Measurements from ENCODE around the gene MSRB2.
"Not testable (repeated sequence)": the region's sequence is repeated elsewhere in the genome, so short reads cannot be mapped to it uniquely, and the experiment has no call there.

Gene MSRB2

GRCh38 chr10:23070092-23070912 lies 25.1 kb upstream of the MSRB2 start:
- not testable (repeated sequence) for DNase-seq

- no peak for DNase-seq
Observed at GRCh38 chr10:23070913-23071218, 24.5 kb upstream of the MSRB2 start.

- not testable (repeated sequence) for DNase-seq
Observed at GRCh38 chr10:23072593-23072992, 22.8 kb upstream of the MSRB2 start.

- no peak for DNase-seq
Observed at GRCh38 chr10:23073527-23073926, 21.9 kb upstream of the MSRB2 start.

- no peak for DNase-seq
Observed at GRCh38 chr10:23075672-23076071, 19.7 kb upstream of the MSRB2 start.

DNA sequence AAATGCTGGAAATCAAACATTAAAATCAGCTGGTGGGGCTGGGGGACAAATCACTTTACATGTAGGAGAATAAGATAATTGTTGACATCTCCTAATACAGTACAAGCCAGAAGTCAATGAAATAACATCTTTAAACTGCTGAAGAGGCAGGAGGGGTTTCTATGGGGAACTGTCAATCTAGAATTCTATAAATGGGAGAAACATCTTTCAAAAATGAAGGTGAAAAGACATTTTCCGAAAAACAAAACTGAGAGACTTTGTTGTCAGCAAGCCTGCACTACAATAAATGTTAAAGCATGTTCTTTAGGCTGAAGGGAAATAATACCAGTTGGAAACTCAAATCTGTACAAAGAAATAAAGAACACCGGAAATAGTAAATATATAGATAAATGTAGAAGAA lies 17.3 kb upstream of the MSRB2 start:
- no peak for DNase-seq

- no peak for DNase-seq
Observed at GRCh38 chr10:23079700-23080099, 15.7 kb upstream of the MSRB2 start.

DNA sequence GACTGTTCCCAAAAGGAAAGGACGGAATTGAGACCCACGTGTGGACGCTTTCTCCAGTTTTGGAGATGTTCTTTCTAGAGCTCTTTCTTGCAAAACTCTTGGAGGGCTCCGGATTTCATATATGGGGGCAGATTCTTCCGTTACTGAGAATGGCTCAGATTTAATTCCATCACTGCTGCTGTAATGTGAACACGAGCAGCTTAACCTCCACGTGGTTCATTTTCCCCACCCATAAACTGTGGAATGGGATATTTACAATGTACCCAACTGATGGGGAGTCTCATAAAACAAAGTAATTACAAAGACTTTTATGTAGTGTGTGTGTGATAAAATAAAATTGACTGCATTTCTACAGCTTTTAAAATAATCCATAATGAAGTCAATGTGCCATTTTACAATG lies 15.1 kb upstream of the MSRB2 start:
- no peak for DNase-seq

DNA sequence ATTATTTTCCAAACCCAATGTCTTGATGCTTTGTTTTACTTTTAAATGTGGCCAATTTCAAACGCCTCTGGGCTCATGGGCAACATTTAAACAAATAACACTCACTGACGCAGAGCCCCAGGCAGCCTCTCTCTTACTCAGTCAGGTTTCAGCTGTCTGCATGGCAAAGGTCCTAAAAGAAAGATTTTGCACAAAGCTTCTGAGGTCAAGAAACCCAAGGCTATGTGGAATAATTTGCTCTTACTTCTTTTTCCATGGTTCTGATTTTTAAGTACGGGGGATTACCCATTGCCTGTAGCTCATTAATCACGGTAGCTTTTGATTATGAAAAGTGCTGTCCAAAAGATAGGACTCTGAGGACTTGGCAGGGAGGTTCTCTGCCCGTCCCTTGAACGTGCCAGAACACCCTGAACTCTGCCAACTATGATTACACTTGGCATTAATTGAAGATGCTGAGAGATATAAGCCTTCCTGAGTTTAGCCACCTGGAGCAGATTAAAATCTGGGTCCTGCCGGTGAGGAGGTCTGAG lies 14.1 kb upstream of the MSRB2 start:
- DNase-seq: no peak

- DNase-seq: no peak
Observed at GRCh38 chr10:23081891-23082290, 13.5 kb upstream of the MSRB2 start.

DNA sequence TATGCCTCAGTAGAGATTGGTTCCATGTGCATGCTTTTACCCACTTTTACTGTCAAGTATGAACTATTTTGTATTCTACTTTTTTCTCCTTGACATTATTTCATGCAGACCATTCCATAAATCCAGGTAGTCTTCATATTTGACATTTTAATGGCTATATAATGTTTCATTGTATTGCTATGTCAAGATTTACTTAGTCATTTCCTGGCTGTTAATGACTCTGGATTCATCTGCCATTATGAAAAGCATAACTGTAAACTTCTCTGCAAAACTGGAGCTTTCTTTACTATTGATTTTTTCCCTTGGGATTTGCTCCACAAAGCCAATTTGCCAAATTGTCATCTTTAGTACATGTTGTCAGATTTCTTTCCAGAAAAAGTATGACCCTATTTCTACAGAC lies 6.8 kb upstream of the MSRB2 start:
- no peak for DNase-seq

DNA sequence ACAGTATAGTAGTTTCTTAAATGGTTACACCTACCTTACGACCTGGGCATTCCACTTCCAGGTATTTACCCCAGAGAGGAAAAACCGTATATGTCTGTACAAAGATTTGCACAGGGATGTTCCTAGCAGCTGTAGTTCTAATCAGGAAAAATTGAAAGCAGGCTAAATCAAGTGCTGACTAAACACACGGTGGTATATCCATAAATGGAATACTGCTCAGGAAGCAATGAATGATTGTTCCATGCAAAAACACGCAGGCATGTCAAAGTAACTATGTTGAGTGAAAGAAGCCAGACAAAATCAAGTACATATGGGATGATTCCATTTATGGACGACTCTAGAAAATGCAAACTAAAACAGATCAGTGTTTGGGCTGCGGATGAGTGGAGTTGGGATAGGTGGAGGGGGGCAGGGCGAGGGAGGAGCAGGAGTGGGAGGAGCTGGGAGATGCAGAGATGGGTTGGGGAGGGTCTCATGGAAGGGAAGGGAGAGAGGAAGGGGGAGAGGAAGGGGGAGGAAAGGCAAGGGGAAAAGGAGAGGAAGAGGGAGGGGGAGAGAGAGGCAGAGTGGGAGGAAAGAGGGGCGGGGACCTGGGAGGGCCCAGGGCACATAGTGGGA lies 484 bp upstream of the MSRB2 start:
- DNase-seq: no peak

GRCh38 chr10:23095966-23096801 lies 805 bp downstream of the MSRB2 start:
- DNase-seq: peak; percentile 22

DNA sequence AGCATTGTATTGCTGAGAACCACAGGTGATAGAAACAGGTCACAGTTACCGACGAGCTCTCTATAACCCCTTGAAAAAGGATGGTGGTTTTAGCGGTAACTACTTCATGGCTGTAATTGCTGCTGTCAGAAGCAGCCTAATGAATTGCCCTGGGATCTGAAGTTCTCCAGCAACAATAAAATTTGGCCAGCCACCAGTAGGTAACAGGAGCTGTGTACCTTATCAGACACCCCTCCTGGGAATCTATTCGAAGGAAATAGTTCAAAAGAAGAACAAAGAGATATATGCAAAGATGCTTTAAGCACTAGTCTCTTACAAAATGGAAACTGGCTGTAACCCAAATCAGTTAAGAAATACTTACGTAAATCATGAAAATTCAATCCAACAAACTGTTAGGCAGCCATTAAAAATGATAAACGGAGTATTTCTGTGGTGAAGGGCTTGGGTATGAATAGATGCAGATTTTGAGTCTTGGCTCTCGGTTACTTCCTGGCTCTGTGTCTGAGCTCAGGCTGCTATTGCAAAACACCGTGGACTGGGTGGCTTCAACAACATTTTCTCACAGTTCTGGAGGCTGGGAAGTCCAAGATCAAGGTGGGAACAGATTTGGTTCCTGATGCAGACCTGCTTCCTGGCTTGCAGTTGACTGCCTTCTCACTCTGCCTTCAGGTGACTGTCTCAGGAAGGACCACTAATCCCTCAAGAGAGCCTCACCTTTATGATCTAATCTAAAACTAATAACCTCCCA lies 1.6 kb downstream of the MSRB2 start:
- DNase-seq: no peak

DNA sequence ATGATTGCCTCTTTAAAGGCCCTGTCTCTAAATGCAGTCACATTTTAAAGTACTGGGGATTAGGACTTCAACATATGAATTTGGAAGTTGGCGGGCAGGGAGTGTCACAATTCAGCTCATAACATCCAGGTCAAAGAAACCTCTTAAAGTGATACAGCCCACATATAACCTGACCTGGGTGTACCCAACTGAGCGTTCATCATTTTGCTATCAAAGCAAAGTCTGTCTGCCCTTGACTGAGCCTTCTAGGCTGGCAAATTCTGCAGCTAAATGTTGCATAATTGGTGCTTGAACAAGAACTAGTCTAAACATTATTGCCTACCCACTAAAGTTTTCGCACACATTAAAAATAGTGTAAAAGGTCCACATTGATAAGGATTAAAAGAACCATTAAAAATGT lies 3.7 kb downstream of the MSRB2 start:
- DNase-seq: no peak

GRCh38 chr10:23099816-23100215 lies 4.4 kb downstream of the MSRB2 start:
- no peak for DNase-seq

GRCh38 chr10:23100331-23101030 lies 5.1 kb downstream of the MSRB2 start:
- DNase-seq: no peak

DNA sequence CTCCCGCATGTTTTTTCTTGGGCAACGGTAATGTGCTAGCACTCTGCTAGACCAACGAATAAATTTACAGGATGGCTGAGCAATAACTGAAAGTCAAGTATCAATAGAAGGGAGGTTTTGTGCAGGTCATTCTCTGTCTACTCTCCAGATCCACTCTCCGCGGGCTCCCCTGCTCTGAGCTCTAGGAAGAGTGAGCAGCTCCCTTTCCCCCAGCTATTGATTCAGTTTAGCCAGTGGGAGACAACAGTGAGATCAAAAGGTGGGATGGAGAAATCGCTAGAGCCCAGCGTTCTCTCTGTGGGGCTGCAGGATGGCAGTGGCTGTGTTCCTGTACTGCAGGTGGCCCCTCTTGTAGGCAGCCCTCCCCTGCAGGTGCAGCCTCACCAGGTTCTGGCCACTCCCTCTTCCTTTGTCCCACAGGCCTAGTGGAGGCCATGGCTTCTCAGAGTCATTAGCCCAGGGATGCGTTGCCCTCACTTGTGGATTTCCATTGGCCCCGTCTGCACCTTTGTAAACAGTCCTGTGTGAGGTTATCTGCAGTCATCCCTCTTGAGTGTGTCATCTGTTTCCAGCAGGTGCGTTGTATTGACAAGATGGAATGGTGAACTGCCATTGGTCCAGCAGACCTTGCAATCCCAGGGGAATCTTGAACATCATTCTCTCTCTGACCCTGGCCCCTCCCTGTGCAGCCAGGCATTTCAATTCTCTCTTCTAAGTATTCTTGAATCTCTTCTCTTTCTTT lies 11.1 kb downstream of the MSRB2 start:
- DNase-seq: no peak

DNA sequence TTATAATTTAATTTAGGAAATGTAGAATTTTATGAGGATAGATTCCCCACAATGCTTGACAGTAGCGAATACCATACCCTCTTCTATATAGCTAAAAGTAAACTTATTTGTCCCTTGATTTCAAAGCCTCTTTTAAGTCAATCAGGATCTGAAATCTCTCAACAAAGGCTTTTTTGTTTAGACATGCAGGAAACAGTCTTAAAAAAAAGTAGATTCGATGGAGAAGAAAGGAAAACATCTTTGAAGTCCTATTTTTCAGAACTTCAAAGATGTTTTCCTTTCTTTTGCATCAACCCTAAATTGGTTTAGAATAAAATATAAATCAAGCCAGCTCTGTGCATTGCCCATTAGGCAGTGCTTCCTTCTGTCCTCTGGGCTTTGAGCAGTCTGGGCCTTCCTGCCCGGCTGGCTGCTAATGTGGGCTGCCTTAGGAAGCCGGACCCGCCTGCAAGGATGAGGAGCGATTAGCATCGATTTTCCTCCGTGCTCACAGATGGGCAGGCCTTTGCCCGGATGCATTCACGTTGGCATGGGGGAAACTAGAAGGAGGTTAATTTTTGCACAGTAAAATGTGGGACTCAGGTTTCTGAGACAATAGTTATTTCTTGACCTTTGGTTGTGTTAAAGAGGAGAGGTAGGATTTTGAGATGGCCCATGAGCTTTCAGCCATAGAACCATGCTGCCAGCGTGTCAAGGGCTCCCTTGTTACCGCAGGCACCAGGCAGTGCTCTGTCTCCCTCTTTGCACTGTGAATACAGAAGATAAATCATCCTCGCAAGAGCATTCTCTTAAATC lies 15.5 kb downstream of the MSRB2 start:
- DNase-seq: no peak

DNA sequence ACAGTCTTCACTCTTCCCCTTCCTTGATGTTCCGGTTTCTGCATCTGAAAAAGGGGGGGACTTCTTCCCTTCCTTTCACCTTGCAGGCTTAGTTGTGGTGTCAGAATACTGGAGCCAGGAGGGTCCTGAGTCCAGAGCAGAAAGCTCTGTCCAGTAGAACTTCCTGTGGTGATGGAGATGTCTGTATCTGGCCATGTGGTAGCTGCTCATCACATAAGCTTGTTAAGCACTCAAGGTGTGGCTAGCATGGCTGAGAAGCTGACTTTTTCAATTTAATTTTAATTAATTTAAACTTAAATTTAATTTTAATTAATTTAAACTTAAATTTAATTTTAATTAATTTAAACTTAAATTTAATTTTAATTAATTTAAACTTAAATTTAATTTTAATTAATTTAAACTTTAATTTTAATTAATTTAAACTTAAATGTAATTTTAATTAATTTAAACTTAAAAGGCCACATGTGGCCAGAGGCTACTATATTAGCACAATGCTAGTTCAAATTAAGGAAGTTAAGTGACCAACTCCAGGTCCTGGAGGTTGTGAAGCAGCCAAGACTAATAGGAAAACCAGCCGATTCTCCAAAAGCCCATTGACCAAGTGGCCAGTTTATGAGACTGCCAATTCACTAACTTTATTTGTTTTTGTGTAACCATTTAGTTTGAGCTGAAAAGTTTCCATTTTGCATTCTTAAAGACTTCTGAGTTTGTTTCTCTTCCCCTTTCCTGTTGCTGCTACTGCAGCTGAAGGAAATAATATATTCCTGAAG lies 16.3 kb downstream of the MSRB2 start:
- DNase-seq: no peak

Measured in activated effector memory CD4-positive, alpha-beta T cell treated with Interleukin-2 at 50 U/mL for 16 hours (primary cell).